Fibroblast of mammary gland (primary cell): ENCODE results near the gene NHSL2.

Source experiments
- DNase-seq: peaks from one replicate; pipeline ENCODE4 v3.0.0-alpha.2; 2010; ENCODE audit warnings: low read depth
- H3K4me3 ChIP-seq: 2 replicates; pipeline ENCODE4 v1.5.1; 2011; ENCODE audit warnings: low read depth, mild to moderate bottlenecking, low read length, moderate library complexity; ENCODE audit not compliant: control insufficient read depth
- TF ChIP-seq, protein P1 (sequence below): conservative IDR thresholded peaks from 2 replicates; pipeline ENCODE4 v1.5.1; 2011; ENCODE audit warnings: low read depth, low read length, inconsistent platforms; ENCODE audit not compliant: control insufficient read depth, insufficient read depth

The NHSL2 gene

DNA sequence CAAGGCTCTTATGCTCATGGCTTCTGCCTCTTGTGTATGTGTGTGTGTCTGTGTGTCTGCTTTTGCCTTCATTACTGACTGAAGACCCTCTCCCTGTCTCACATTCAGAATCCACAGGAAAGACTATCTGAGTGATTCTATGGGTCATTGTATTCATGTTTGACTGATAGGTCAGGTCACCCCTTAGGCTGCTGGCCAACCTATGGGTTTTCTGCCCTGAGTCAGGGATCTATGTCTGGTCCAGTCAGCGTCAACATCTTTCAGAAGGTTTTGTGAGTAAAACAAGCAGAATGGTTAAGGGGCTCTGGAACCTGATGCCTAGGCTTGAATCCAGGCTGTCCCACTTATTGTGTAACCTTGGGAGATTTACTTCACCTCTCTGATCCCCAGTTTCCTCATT is 30.5 kb downstream of the NHSL2 start:
- DNase-seq: peak; percentile 61

DNA sequence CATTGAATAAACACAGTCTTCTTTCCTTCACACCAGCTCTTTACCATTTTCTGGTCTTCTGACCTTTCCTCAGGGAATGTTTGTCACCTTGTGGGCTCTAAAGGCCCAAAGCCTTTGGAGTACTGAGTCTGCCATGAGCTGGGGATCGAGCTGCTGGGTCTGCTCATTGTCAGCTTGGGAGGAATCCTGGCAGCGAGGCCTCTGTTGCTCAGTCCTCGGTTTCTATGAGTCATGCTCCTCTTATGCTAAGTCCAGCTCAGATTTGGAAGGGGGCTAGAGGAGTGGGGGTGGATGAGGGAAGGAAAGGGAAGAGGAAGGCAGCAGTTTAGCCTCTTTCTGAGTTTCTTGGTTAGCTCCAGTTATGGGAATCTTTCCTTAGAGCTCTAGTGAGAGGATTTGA is 31.1 kb downstream of the NHSL2 start:
- peak; percentile 83 for DNase-seq
- H3K4me3 ChIP-seq: no peak overlapping the region
- TF ChIP-seq, protein P1, sequence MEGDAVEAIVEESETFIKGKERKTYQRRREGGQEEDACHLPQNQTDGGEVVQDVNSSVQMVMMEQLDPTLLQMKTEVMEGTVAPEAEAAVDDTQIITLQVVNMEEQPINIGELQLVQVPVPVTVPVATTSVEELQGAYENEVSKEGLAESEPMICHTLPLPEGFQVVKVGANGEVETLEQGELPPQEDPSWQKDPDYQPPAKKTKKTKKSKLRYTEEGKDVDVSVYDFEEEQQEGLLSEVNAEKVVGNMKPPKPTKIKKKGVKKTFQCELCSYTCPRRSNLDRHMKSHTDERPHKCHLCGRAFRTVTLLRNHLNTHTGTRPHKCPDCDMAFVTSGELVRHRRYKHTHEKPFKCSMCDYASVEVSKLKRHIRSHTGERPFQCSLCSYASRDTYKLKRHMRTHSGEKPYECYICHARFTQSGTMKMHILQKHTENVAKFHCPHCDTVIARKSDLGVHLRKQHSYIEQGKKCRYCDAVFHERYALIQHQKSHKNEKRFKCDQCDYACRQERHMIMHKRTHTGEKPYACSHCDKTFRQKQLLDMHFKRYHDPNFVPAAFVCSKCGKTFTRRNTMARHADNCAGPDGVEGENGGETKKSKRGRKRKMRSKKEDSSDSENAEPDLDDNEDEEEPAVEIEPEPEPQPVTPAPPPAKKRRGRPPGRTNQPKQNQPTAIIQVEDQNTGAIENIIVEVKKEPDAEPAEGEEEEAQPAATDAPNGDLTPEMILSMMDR: no peak

More for the DNA sequence above, 30.5 kb downstream of the NHSL2 start:
- TF ChIP-seq, protein P1: no peak
- no peak overlapping the region for H3K4me3 ChIP-seq

DNA sequence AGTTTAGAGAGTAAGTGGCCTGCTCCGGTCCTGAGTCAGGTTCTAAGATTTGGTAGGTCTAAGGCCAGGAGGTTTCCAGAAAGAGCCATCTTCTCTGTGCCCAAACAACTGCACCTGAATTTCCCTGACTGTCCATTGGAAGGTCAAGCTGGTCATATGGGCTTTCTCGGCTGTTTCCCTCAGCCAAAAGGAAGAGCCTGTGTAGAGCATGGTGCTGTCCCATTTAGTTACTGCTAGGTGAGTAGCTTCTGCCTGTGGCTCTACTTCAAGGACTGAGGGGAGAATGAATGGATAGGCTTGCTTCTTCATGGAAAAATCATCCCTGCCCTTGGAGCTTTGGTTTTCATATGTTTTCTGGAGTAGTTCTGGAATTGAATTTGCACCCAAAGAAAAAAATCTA is 33.7 kb downstream of the NHSL2 start:
- DNase-seq: no peak
- no peak overlapping the region for H3K4me3 ChIP-seq
- TF ChIP-seq, protein P1: no peak

DNA sequence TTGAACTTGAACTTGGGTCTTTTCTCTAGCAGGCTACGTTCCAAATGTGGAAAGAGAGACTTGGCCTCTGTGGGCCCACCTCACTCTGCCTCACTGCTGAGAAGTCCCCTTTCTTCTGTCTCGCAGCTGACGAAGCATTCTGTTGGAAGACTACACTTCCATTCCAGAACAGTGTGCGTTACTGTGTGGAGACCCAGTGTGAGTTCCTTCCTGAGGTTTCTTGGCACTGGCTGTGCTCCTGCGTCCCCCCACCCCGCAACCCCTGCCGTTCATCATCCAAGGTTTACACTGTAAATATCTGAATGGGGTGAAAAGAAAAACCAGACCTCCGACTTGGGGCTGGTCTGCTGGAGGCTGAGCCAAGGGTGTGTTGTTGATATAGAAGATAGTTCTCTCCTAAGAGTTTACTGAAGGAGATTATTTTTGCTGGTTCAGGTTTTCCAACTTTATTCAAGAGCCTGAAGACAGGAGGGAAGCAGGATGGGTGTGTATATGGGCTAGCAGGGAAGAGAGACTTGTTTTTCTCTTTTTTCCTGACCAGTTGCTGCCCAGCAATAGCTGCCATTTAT is 34.7 kb downstream of the NHSL2 start:
- no peak for DNase-seq
- TF ChIP-seq, protein P1: no peak
- no peak overlapping the region for H3K4me3 ChIP-seq

DNA sequence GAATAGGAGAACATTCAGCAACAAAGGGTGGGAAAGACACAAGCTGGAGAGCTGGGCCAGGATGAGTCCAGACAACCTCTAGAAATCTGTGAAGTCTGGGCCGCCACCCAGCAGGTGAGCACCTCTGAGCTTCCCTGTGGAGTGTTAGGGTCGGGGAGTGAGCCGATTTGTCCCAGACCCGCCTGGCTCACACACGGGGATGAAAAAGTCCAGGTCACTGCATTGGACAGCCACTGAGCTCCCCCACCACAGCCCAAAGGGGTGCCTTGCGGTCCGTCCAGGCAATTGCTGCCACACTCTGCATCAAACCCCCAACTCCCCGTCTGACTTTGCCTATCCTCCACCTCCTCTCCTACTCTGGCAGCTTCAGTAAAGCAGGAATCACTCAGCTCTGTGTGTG is 38.7 kb downstream of the NHSL2 start:
- no peak for DNase-seq
- TF ChIP-seq, protein P1: no peak

DNA sequence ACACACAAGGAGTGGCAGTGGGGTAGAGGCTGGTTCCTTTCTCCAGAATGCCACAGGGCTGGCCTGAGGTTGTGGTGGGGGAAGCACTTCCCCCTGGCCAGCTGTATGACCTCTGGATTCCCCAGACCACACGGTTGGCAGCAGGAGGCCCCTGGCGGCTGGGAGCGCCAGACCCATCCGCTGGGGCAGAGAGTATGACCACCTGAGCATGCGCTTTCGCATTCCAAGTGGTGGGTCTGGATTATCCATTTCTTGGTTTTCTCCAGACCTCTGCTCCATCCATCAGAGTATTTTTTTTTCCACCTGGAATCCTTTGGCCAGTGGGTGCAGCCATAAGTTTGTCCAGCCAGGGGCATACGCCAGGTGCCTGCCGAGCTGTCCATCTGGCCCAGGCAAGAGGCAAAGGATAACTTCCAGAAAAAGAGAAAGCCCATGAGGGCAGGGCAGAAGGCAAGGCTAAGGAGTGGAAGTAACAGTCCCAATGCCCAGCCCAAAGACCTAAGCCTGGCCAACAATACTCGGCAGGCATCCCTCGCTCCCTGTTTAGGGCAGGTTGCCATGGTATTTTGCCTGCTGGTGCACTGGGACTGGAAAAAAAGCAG is 39.3 kb downstream of the NHSL2 start:
- DNase-seq: no peak
- TF ChIP-seq, protein P1: no peak
- H3K4me3 ChIP-seq: no peak overlapping the region

More for the DNA sequence above, 38.7 kb downstream of the NHSL2 start:
- H3K4me3 ChIP-seq: no peak overlapping the region
